ENCODE results near the gene AKAP9. TPM values are rescaled to one million over a fixed set of nuclear protein-coding genes. Genes with fewer than 3 reads are reported as not detected.

AKAP9 gene
- total and polyA plus RNA-seq, 2 experiments from 2014 or later, result 80.5 to 85.8 TPM

DNA sequence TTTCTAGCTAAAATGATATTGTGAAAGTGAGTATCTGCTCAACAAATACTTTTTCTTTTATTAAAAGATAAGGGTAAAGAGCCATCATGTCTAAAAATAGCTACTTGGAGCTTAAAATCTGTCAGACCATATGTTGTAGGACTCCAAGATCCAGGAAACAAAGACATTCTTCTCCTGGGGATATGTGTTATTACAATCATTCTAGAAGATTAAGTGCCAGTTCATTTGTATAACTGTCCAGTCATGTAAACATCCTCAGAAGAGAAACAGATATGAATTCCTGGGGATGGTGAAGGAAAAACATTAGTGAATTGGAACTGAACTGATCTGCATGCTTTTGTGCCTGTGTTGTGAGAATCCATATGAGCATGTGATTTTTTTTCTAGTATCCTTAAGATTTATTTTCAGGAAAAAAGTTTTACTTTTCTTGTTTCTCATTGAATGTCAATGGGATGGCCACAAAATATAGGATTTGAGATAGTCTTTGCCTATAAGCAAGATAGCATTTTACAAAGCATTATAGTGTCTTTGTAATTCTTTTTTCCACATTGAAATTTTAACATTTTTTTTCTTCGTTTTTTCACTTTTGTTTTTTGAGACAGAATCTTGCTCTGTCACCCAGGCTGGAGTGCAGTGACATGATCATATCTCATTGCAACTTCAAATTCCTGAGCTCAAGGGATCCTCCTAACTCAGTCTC is 45.7 kb upstream of the AKAP9 start:
- Histone ChIP-seq H3K27me3 (no peaks in the 10 kb centered on the region), H3K4me3 (no peak overlapping the region), H3K79me2 (no peaks in the 10 kb centered on the region), H3K4me2 (no peak overlapping the region), H3K4me1 (ENCODE audit: insufficient read depth) (no peaks in the 10 kb centered on the region), H4K20me1 (ENCODE audit: insufficient read depth, poor library complexity, severe bottlenecking) (no peaks in the 10 kb centered on the region), H3K36me3 (replicated peaks; ENCODE audit: insufficient read depth, low read depth) (no peaks in the 10 kb centered on the region), H3K27ac (no peak overlapping the region), H2AFZ (no peak overlapping the region), H3K9me2 (replicated peaks; ENCODE audit: insufficient read depth) (no peaks in the 10 kb centered on the region), H3K9me3 (ENCODE audit: low read depth) (no peaks in the 10 kb centered on the region)
- 73% methylated on average over 1 of the region's 1 CpG for WGBS (ENCODE audit: low lambda C conversion rate, missing lambda C conversion rate)
- TF ChIP-seq, protein P1, sequence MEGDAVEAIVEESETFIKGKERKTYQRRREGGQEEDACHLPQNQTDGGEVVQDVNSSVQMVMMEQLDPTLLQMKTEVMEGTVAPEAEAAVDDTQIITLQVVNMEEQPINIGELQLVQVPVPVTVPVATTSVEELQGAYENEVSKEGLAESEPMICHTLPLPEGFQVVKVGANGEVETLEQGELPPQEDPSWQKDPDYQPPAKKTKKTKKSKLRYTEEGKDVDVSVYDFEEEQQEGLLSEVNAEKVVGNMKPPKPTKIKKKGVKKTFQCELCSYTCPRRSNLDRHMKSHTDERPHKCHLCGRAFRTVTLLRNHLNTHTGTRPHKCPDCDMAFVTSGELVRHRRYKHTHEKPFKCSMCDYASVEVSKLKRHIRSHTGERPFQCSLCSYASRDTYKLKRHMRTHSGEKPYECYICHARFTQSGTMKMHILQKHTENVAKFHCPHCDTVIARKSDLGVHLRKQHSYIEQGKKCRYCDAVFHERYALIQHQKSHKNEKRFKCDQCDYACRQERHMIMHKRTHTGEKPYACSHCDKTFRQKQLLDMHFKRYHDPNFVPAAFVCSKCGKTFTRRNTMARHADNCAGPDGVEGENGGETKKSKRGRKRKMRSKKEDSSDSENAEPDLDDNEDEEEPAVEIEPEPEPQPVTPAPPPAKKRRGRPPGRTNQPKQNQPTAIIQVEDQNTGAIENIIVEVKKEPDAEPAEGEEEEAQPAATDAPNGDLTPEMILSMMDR (IDR thresholded peaks at IDR 0.05; ENCODE audit: poor library complexity), result no peak
- no peak for TF ChIP-seq EZH2 (IDR thresholded peaks at IDR 0.05; ENCODE audit: borderline replicate concordance)
- no peak for TF ChIP-seq EZH2phosphoT487 (IDR thresholded peaks at IDR 0.05; ENCODE audit: low read depth, severe bottlenecking, unreplicated experiment)
- no peak for DNase-seq (ENCODE audit: low spot score)

DNA sequence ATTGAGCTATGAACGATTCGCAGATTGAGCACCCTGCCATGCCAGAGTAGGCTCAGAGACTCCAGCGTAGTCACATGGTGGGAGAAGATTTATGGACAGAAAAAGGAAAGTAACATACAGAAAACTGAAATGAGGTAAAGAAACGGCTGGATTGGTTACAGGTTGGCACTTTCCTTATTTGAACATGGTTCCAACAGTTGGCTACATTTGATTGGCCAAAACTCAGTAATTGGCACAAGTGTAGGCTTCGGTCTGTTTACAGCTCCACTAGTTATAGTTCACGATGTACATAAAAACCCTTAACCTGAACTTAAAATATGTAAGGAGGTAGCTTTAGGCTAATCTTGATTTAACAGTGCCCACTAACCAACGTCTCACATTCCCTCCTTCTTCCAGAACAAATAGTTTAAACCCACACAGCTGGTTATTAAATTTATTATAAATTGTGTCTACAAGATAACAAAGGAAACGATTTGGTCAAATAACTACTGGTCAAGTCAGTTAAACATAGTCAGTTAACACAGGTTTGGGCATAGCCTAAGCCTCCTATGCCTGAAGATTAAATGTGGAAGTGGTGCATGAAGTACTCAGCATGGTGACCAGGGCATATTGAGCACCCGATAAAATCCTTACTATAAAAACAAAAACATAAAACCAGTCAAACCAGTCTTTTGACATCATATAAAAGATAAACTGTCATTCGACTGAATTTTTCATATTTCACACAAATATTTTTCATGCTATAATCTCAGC is 42.2 kb upstream of the AKAP9 start:
- Histone ChIP-seq H2AFZ (no peak overlapping the region), H3K4me3 (no peak overlapping the region), H3K9me2 (replicated peaks; ENCODE audit: insufficient read depth) (no peaks in the 10 kb centered on the region), H3K4me2 (no peak overlapping the region), H3K27me3 (no peaks in the 10 kb centered on the region), H3K27ac (no peak overlapping the region), H4K20me1 (ENCODE audit: insufficient read depth, poor library complexity, severe bottlenecking) (no peaks in the 10 kb centered on the region), H3K9me3 (ENCODE audit: low read depth) (no peaks in the 10 kb centered on the region), H3K4me1 (ENCODE audit: insufficient read depth) (no peaks in the 10 kb centered on the region), H3K36me3 (replicated peaks; ENCODE audit: insufficient read depth, low read depth) (no peaks in the 10 kb centered on the region), H3K79me2 (no peaks in the 10 kb centered on the region)
- DNase-seq (ENCODE audit: low spot score), result no peak
- WGBS (ENCODE audit: low lambda C conversion rate, missing lambda C conversion rate), result 80% methylated on average over 10 of the region's 10 CpGs
- no peak for TF ChIP-seq EZH2phosphoT487 (IDR thresholded peaks at IDR 0.05; ENCODE audit: low read depth, severe bottlenecking, unreplicated experiment)
- TF ChIP-seq, protein P1 (IDR thresholded peaks at IDR 0.05; ENCODE audit: poor library complexity), result no peak
- TF ChIP-seq EZH2 (IDR thresholded peaks at IDR 0.05; ENCODE audit: borderline replicate concordance), result no peak

GRCh38 chr7:91899563-91899962 is 41.1 kb upstream of the AKAP9 start:
- no peak overlapping the region for H3K4me2 ChIP-seq
- no peak for DNase-seq (ENCODE audit: low spot score)
- no peaks in the 10 kb centered on the region for H3K36me3 ChIP-seq (replicated peaks; ENCODE audit: insufficient read depth, low read depth)
- TF ChIP-seq EZH2 (IDR thresholded peaks at IDR 0.05; ENCODE audit: borderline replicate concordance) (no peak), EZH2phosphoT487 (IDR thresholded peaks at IDR 0.05; ENCODE audit: low read depth, severe bottlenecking, unreplicated experiment) (no peak)
- TF ChIP-seq, protein P1 (IDR thresholded peaks at IDR 0.05; ENCODE audit: poor library complexity), result no peak
- no peak overlapping the region for H3K4me3 ChIP-seq
- H3K9me2 ChIP-seq (replicated peaks; ENCODE audit: insufficient read depth), result no peaks in the 10 kb centered on the region
- no peaks in the 10 kb centered on the region for H3K9me3 ChIP-seq (ENCODE audit: low read depth)
- 97% methylated on average over 1 of the region's 1 CpG for WGBS (ENCODE audit: low lambda C conversion rate, missing lambda C conversion rate)
- H3K27ac ChIP-seq, result no peak overlapping the region
- H3K4me1 ChIP-seq (ENCODE audit: insufficient read depth), result no peaks in the 10 kb centered on the region
- H4K20me1 ChIP-seq (ENCODE audit: insufficient read depth, poor library complexity, severe bottlenecking), result no peaks in the 10 kb centered on the region
- H3K27me3 ChIP-seq, result no peaks in the 10 kb centered on the region
- no peaks in the 10 kb centered on the region for H3K79me2 ChIP-seq
- no peak overlapping the region for H2AFZ ChIP-seq

All from hepatocyte (in vitro differentiated cells).